UCSD-AML1 (cell line): ENCODE results near the gene HYAL2.
"Not testable (repeated sequence)": the region's sequence is repeated elsewhere in the genome, so short reads cannot be mapped to it uniquely, and the experiment has no call there.

Source experiments
- DNase-seq: peaks from one replicate; lab custom pipeline; 2025; ENCODE audit not compliant: unreplicated experiment; lab: John Stamatoyannopoulos, UW

Gene HYAL2

DNA sequence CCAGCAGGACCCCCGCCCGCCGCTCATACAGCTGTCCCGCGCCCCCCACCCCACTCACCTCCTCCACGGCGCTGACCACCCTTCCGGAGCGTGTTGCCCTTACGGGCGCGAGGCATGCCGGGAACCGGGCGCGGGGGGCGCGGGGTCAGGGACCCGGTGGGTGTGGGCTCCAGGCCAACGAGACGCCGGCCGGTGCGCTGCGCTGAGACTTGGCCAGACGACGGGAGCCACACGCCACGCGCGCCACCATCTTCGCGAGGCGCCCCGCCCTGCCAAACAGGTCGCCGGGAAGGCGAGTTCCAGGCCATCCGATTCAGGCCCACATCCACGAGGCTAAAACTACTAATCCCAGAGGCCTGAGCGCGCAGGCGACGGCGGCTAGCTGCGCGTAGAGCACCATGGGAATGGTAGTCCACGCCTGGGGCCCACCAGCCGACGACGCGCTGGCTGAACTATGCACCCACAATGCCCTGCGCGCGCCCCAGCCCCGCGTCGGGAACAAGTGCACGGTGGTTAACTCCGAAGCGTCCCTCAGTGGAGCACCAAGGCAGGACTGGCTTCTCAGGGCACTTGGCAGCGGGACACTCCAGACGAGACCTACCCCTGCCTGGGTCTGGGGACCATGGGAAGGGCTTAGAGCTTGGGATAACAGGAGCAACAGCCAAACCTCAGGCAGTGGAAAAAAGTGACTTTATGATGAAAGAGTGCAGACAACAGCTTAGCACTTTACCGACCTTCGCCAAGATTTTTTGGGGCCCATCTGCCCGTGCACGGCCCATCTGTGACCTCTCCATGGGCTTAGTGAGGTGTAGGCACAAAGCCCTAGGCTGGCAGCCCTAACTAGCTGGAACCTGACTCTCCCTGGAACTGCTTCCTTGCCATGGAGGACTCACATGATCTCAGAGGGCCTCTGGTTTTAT lies 30.1 kb downstream of the HYAL2 start, which contains the start of gene IFRD2:
Gene IFRD2 (minus strand): TSS at position 271 of the 920 bp plus-strand sequence. CDS start 155 bp downstream, at position 116.
- peak; percentile 97 for DNase-seq

DNA sequence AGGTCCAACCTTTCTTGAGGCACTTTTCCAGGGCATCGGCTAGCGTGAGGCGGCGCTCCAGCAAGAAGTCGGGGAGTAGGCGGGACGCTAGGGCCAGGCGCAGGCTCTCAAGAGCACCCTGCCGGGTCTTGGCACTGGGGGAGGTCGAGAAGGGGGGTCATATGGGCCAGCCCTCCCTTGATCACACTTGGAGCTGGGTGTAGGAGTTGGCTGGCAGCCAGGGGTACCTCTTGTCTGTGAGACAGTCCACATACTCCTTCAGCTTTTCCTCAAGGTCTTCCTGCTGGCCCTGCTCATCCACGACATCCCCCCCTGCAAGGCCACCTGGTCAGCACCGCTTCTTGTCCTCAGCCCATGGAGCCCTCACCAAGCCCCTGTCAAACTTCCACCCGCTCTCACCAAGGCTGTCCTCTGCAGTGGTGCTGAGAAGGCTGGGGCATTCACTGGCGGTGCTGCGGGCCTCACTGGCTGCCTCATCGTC lies 32.3 kb downstream of the HYAL2 start:
- no peak for DNase-seq

DNA sequence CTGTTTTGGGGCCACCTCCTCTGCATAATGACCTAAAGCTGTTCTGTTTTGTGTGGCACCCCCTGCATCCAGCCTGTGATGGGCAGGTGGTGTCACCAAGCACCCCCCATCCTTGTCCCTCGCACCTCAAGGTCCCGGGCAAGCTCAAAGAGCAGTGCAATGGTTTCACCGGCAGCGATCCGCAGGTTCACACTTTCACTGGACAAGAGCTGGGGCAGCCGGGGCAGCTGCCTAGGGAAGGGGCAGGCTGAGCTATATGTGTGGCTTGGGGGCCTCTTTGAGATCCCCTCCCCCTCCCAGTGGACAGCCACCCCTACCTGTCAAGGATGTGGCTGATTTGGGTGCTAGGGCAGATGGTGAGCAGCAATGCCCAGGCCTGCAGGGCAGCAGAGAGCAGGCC lies 33.4 kb downstream of the HYAL2 start:
- DNase-seq: no peak

DNA sequence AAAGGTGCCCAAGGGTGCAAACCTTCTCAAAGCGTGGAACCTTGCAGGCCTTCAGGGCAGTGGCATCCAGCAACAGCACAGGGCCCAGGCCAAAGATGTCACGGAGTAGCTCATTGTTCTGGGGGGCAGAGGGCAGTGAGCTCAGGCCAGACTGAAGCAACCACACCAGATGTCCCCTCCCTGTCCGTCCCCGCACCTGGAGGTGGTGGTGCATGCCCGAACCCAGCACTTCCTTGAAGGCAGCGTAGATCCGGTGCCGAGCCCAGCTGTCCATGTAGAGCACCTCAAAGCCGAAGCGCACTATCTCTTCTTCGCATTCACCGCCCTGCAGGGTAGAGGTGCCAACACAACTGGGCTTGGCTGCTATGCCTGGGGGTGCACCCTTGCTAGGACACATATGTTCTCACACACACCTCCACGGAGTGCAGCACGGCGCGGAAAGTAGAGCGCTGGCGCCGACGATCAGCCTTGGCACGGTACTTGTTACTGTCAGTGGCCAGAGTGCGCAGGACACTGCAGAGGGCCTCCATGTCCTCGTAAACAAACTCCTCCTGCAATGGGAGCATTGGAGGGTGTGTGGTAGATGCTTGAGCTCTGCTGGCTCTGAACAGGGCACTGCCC lies 34.0 kb downstream of the HYAL2 start:
- DNase-seq: no peak

DNA sequence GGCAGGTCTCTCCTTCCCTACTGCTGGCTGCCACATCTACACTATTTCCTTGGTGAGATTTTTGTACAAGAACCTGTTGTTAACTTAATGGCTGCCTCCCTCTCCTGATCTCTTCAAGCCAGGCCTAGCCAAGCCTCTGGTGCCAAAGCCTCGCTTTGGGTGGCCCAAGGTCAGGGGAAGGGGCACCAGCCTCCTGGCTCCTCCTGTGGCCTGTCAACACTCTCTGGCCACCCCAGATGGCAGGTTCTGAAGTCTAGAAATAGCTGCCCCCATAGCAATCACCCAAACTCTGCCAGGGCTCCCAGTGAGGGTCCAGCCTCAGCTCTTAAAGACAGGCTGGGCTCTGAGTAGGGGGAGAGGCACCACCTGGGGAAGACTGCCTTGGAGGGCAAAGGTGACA lies 35.3 kb downstream of the HYAL2 start:
- no peak for DNase-seq

DNA sequence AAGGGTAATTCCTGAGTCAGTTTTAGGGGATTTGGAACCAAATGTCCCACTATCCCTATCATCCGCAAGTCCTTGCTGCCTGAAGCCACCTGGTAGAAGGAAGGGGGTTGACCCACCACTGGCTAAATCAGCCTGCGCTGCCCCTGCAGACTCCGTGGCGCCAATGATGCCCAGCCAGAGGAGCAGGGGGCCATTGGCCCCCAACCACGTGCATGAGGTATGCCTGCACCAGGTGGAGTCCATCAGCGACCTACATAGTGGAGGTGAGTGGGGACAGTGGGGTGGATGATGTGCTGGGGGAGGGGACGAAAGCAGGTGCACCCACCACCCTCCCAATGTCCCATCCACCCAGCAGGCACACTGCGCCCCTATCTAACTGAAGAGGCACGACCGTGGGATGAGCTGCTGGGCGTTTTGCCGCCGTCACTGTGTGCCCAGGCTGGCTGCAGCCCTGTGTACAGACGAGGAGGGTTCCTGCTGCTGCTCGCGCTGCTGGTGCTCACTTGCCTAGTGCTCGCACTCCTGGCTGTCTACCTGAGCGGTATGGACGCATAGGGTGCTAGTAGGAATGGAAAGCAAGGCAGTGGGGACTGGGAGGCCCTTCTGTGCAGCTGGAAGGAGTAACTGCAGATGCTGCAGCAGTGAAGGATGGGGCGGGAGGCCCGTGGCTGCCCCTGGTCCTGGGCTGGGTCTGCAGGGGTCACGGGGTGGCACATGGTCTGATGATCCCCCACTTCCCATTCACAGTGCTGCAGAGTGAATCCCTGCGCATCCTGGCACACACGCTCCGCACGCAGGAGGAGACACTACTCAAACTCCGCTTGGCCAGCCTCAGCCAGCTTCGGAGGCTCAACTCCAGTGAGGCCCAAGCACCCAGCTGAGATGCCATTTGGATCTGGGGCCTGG lies 36.0 kb downstream of the HYAL2 start:
- no peak for DNase-seq

DNA sequence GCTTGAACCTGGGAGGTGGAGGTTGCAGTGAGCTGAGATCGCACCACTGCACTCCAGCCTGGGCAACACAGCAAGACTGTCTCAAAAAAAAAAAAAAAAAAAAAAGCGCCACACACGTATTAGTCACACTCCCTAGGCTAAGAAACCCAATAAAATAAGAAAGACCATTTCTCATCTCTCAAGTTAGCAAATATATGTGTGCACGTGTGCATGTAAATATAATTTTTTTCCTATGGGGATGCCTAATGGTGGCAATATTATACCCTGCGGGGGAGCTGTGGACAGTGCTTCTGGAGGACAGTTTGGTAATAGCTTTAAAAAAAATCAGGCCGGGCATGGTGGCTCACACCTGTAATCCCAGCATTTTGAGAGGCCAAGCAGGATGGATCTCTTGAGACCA lies 38.4 kb downstream of the HYAL2 start:
- DNase-seq: not testable (repeated sequence)

DNA sequence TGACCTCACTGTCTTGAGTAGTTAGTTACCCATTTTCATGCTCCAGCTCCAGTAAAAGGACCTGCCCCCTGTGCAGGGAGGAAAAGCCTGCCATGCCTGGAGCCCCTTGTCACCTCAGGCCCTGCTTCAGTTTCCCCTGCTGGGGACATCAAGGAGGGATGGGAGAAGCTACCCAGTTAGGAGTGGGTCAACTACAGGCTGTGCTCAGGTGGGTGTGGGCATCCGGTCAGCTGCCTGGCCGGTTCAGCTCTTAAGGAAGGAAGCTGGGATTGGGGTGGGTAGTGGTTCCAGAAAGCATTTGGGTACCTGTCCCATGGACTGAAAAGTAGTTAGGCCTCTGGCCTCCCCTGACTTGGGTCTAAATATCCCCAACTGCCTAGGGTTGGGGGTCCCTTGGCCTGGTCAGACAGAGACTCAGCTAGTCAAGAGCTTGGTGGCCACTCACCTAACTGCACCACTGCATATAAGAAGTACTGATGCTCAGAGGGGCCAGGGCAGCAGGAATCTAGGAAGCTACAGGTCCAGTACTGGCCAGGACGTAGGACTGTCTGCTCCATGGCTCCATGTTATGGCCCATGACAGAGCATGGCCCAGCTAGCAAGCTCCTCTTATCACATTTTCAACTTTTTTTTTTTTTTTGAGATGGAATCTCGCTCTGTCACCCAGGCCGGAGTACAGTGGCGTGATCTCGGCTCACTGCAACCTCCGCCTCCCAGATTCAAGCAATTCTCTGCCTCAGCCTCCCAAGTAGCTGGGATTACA lies 43.1 kb downstream of the HYAL2 start:
- DNase-seq: no peak

DNA sequence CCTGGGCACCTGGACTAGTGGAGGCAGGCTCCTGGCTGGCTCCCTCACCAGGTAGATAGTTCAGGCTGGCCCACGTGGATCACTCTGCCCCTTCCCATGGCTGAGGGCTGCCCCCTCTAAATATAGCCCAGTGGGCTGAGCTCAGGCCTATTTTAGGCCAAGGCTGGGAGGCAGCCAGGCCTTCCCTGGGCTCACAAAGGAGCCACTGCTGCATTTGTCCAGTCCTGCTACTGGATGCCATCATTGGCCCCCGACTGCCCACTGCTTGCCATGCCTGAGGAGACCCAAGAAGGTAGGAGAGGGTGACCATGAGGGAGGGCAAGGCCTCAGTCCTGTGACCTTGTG lies 43.7 kb downstream of the HYAL2 start, which contains the start of gene LSMEM2:
Gene LSMEM2 (plus strand): TSS at position 208 of the 345 bp plus-strand sequence. CDS start 27 bp downstream, at position 235.
- no peak for DNase-seq

DNA sequence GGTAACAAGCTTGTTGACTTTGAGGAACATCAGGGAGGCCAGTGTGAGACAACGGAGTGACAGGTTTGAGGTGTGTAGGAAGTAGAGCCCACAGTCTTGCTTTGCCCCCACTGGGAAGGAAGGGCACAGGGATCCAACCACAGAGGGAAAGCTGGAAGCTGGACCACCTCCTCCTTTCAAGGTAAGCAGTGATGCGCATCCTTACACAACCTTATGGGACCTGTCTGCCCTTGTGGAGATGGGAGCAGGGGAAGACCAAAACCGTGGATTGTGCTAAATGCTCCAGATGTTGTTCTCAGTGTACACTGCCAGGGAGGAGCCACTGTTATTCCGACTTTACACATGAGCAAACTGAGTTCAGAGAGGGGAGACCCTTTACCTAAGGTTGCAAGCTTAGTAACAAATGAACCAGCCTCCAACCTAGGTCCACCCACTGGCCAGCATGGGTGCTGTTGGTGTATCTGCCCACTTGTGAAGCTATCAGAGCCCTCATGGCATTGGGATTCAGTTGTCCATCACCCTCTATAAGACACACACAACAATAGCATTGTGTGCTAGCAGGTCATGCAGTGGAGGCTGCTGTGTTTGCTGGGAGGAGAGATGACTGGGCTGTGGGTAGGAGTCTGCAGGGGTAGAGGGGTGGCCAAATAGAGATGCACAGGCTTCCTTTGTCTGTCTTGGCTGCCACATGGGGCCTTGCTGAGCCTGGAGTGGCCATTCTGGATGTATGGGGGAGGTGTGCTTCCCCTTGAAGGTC lies 44.2 kb downstream of the HYAL2 start:
- DNase-seq: no peak

DNA sequence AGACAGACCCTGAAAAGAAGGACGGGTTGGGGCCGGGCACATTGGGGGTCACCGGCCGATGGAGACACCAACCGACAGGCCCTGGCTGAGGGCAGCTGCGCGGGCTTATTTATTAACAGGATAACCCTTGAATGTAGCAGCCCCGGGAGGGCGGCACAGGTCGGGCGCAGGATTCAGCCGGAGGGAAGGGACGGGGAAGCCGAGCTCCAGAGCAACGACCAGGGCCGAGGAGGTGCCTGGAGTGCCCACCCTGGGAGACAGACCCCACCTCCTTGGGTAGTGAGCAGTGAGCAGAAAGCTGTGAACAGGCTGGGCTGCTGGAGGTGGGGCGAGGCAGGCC lies 45.8 kb downstream of the HYAL2 start:
- DNase-seq: no peak

DNA sequence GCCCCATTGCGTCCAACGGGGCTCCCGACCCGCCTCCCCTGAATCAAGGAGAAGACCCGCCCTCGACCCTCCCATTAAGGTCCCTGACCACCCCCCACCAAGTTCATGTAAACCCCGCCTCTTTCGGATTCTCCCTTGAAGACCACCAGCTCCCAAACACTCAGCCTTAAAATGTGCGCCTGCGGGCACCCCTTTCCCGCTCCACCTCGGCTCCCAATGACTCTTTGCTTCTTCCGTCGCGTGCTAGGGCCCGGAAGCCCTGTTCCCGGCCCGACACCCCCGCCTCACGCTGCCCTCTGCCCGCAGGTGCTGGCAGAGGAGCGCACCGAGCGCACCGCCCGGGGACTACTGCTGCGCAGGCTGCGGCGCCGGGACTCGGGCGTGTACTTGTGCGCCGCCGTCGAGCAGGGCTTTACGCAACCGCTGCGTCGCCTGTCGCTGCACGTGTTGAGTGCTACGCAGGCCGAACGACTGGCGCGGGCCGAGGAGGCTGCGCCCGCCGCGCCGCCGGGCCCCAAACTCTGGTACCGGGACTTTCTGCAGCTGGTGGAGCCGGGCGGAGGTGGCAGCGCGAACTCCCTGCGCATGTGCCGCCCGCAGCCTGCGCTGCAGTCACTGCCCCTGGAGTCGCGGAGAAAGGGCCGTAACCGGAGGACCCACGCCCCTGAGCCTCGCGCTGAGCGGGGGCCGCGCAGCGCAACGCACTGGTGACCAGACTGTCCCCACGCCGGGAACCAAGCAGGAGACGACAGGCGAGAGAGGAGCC lies 46.4 kb downstream of the HYAL2 start:
- no peak for DNase-seq

DNA sequence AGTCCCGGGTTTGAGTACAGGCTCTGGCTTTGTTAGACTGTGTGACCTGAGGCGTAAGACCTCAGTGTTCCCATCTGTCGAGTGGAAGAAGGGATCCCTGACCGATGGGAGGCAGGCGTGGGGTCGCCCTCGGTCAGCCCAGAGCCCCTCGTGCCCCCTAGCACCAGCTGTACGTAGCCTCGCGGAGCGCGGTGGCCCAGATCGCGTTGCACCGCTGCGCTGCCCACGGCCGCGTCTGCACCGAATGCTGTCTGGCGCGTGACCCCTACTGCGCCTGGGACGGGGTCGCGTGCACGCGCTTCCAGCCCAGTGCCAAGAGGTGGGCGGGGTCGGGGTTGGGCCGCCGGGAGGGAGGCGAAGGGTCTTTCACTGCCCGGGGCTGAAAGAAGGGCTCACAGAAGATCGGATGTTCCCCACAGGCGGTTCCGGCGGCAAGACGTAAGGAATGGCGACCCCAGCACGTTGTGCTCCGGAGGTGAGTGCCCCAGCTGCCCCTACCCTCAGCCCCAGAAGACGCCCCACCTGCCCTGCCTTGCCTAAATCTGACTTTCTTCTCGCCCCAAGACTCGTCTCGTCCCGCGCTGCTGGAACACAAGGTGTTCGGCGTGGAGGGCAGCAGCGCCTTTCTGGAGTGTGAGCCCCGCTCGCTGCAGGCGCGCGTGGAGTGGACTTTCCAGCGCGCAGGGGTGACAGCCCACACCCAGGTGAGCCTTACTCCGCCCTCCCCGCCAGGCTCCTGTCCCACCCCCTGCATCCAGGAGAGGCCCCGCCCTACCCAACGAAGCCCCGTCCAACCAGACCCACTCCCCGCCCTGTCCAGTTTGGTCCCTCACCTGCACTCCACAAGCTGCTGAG lies 47.2 kb downstream of the HYAL2 start:
- DNase-seq: no peak

DNA sequence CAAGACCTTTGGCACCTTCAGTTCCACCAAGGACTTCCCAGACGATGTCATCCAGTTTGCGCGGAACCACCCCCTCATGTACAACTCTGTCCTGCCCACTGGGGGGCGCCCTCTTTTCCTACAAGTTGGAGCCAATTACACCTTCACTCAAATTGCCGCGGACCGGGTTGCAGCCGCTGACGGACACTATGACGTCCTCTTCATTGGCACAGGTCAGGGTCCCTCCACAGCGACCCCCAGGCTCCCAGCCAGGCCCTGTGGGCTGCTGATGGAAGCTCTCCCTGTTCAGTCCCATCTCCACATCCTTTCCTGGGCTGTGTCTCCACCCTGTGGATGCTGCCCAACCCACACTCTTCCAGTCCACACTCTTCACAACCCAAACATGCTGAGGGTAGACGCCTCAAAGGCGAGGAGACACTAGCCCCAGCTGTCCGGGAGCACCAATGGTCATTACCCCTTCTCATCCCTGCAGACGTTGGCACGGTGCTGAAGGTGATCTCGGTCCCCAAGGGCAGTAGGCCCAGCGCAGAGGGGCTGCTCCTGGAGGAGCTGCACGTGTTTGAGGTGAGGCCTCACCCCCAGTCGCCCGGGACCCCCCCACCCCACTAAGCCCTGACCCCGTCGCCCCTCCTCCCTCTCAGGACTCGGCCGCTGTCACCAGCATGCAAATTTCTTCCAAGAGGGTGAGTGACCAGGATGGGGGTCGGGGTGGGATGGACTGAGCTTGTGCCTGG lies 48.0 kb downstream of the HYAL2 start:
- DNase-seq: peak; percentile 76

DNA sequence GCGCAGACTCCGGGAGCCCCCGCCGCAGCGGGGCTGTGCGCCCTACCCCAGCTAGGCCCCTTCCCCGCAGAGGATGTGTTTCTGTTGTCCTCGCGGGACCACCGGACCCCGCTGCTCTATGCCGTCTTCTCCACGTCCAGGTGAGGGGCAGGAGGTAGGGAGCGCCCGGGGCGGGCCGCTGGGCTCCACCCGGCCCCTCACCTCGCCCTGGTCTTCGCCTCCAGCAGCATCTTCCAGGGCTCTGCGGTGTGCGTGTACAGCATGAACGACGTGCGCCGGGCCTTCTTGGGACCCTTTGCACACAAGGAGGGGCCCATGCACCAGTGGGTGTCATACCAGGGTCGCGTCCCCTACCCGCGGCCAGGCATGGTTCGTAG lies 48.9 kb downstream of the HYAL2 start:
- no peak for DNase-seq

DNA sequence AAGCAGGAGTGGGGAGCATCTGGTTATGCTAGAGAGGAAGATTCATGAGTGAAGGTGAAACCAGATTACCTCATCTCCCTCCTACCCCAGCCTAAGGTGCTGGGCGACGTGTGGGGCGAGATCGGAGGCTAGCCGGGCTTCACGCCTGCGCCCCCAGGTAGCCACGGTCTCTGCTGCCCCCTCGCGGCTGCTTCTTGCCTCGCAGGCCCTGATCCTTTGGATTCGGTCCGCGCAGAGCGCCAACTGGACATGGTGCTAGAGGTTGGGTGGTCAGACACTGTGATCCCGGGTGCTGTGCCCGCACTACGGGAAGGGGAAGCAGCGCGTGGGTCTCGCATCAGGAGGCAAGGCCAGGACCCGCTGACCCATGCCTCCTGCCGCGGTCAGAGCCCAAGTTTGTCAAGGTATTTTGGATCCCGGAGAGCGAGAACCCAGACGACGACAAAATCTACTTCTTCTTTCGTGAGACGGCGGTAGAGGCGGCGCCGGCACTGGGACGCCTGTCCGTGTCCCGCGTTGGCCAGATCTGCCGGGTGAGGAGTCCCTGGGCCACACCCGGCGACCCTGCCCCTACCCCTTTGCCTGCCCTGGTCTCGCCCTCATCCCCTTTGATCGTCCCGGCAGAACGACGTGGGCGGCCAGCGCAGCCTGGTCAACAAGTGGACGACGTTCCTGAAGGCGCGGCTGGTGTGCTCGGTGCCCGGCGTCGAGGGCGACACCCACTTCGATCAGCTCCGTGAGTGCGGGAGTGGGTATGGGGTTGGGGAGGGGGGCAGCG lies 49.4 kb downstream of the HYAL2 start:
- DNase-seq: peak; percentile 86

DNA sequence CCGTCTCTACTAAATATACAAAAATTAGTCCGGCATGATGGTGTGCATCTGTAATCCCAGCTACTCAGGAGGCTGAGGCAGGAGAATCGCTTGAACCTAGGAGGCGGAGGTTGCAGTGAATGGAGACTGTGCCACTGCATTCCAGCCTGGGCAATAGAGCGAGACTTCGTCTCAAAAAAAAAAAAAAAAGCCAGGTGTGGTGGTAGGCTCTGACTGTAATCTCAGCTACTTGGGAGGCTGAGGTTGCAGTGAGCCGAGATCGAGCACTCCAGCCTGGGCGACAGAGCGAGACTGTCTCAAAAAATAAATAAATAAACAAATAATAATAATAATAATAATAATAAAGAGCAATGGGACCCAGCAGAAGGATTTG lies 50.0 kb downstream of the HYAL2 start:
- not testable (repeated sequence) for DNase-seq
